Naive thymus-derived CD4-positive, alpha-beta T cell (primary cell): ENCODE measurements around the gene SUGCT. TPM values are rescaled to one million over a fixed set of nuclear protein-coding genes. Genes with fewer than 3 reads are reported as not detected.
"Not testable (repeated sequence)": the region's sequence is repeated elsewhere in the genome, so short reads cannot be mapped to it uniquely, and the experiment has no call there.

Experiments used
- ATAC-seq: fragments of 150-1000 bp; cut with Tn5 transposase; 2 replicates; pipeline ENCODE4 v1.10.0; 2021; ENCODE audit warnings: mild to moderate bottlenecking, moderate library complexity
- CTCF ChIA-PET: fragments of 350-600 bp; sonication (Branson Sonifier 250); formaldehyde crosslinking; loops from one replicate; lab custom pipeline; 2021; ENCODE audit warnings: antibody characterized with exemption; lab: Charles Lee
- POLR2A ChIA-PET: fragments of 350-600 bp; sonication (Branson Sonifier 250); formaldehyde crosslinking; loops from one replicate; lab custom pipeline; 2021; ENCODE audit warnings: antibody characterized with exemption, inconsistent platforms; lab: Charles Lee
- DNase-seq, 9 donors: peaks; one replicate each; pipeline versions ENCODE4 v3.0.0 to v3.0.0-alpha.2; 2020 to 2022; ENCODE audit warnings: mixed read lengths in 1 of 9
- H3K27ac ChIP-seq: one replicate; pipeline ENCODE4 v1.7.0; 2013; ENCODE audit warnings: mild to moderate bottlenecking, low read depth, low read length, moderate library complexity
- H3K27me3 ChIP-seq, 2 donors: one replicate each; pipeline ENCODE4 v1.7.0; 2013; ENCODE audit warnings: low read length in 2 of 2, mild to moderate bottlenecking in 2 of 2, moderate library complexity in 2 of 2; ENCODE audit not compliant: control insufficient read depth in 2 of 2, insufficient read depth in 2 of 2
- H3K36me3 ChIP-seq, 3 experiments: 1 replicate in 2 of 3; 2 replicates in 1 of 3; pipeline ENCODE4 v1.7.0; 2013; ENCODE audit warnings: low read length in 3 of 3, mild to moderate bottlenecking in 3 of 3, moderate library complexity in 1 of 3; ENCODE audit not compliant: insufficient read depth in 3 of 3, control insufficient read depth in 2 of 3
- H3K4me1 ChIP-seq, 2 donors: one replicate each; pipeline ENCODE4 v1.7.0; 2013; ENCODE audit warnings: low read length in 2 of 2, mild to moderate bottlenecking in 2 of 2, moderate library complexity in 1 of 2; ENCODE audit not compliant: control insufficient read depth in 2 of 2, insufficient read depth in 2 of 2
- H3K4me3 ChIP-seq: 2 replicates; pipeline ENCODE4 v1.7.0; 2013; ENCODE audit warnings: mild to moderate bottlenecking, low read length
- H3K9me3 ChIP-seq, 3 experiments: 1 replicate in 2 of 3; 2 replicates in 1 of 3; pipeline ENCODE4 v1.7.0; 2013; ENCODE audit warnings: low read length in 3 of 3; ENCODE audit not compliant: control insufficient read depth in 2 of 3
- H3K27ac Mint-ChIP-seq, 9 donors: one replicate each; pipeline ENCODE4 v1.8.0; 2020 to 2022; ENCODE audit warnings: mixed read lengths in 9 of 9, mild to moderate bottlenecking in 8 of 9, moderate library complexity in 5 of 9, inconsistent platforms in 2 of 9
- H3K27me3 Mint-ChIP-seq, 5 donors: one replicate each; pipeline ENCODE4 v1.8.0; 2021 to 2022; ENCODE audit warnings: mixed read lengths in 5 of 5, mild to moderate bottlenecking in 1 of 5
- H3K36me3 Mint-ChIP-seq, 5 donors: one replicate each; pipeline ENCODE4 v1.8.0; 2020 to 2022; ENCODE audit warnings: mixed read lengths in 5 of 5, mild to moderate bottlenecking in 3 of 5, inconsistent platforms in 1 of 5
- H3K4me1 Mint-ChIP-seq, 7 donors: one replicate each; pipeline ENCODE4 v1.8.0; 2020 to 2022; ENCODE audit warnings: mixed read lengths in 7 of 7, mild to moderate bottlenecking in 3 of 7, inconsistent platforms in 1 of 7
- H3K4me3 Mint-ChIP-seq, 10 donors: one replicate each; pipeline ENCODE4 v1.8.0; 2020 to 2022; ENCODE audit warnings: mild to moderate bottlenecking in 10 of 10, mixed read lengths in 10 of 10, moderate library complexity in 6 of 10, inconsistent platforms in 2 of 10
- H3K9me3 Mint-ChIP-seq, 11 donors: one replicate each; pipeline ENCODE4 v1.8.0; 2020 to 2022; ENCODE audit warnings: mixed read lengths in 11 of 11, mild to moderate bottlenecking in 4 of 11, inconsistent platforms in 1 of 11, moderate library complexity in 1 of 11
- intact Hi-C, 2 donors: fragments of 100-400 bp; cut with micrococcal nuclease; formaldehyde crosslinking; loops; one replicate each; pipeline ENCODE4 v1.15.1; 2023
- polyA plus RNA-seq, 2 donors: library from polyadenylated mRNA; unstranded; fragments of 300-500 nt; fragmentation: Illumina TruSeq; gene quantifications; one replicate each; pipeline ENCODE4 v1.2.3, GENCODE V29; 2021
- total RNA-seq, 6 experiments: library from RNA in 5 of 6; stranded (reverse) in 5 of 6; gene quantifications; 1 replicate in 5 of 6; 2 replicates in 1 of 6; pipeline ENCODE4 v1.2.3 and lab custom pipeline; 2021 to 2026

Gene SUGCT
- total and polyA plus RNA-seq, 7 experiments from 2014 or later, result 0.95 to 2.7 (median 2.2) TPM; not detected in 1

DNA sequence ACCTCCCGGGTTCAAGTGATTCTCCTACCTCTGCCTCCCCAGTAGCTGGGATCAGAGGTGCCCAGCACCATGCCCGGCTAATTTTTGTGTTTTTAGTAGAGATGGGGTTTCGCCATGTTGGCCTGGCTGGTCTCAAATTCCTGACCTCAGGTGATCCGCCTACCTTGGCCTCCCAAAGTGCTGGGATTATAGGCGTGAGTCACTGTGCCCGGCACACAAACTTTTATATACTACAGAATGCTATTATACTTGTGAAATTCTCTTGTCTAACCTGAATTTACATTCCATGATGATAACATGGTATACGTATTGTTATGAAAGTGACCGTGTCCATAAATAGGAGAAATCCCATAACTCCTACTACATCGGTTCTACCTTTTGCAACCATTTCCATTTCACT lies 17.6 kb upstream of the SUGCT start:
- ATAC-seq, CTCF ChIA-PET, H3K4me3 ChIP-seq, H3K27ac Mint-ChIP-seq, POLR2A ChIA-PET, H3K9me3 ChIP-seq, DNase-seq, H3K27ac ChIP-seq, H3K4me3 Mint-ChIP-seq, intact Hi-C loops, H3K36me3 ChIP-seq, H3K4me1 ChIP-seq, H3K27me3 Mint-ChIP-seq, H3K27me3 ChIP-seq, H3K9me3 Mint-ChIP-seq, H3K4me1 Mint-ChIP-seq: not testable (repeated sequence)
- peaks cover 0 to 21% (median 6%) of the 10 kb centered on the region in 5 donors for H3K36me3 Mint-ChIP-seq

DNA sequence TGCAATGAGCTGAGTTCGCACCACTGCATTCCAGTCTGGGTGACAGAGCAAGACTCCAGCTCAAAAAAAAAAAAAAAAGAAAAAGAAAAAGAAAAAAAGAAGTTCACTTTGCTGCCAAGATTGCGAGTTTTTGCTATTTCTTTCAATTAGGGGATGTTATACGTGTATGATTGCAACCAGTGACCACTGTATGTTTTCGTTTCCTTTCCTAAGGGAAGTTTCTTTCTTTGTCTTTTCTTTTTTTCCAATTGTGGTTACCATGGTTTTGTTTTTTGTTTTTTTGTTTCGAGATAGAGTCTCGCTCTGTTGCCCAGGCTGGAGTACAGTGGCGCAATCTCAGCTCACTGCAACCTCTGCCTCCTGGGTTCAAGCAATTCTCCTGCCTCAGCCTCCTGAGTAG lies 16.6 kb upstream of the SUGCT start:
- intact Hi-C loops, H3K4me3 Mint-ChIP-seq, POLR2A ChIA-PET, H3K9me3 ChIP-seq, H3K27ac ChIP-seq, H3K27me3 Mint-ChIP-seq, H3K9me3 Mint-ChIP-seq, H3K4me1 ChIP-seq, H3K4me1 Mint-ChIP-seq, H3K36me3 ChIP-seq, DNase-seq, CTCF ChIA-PET, ATAC-seq, H3K27me3 ChIP-seq, H3K4me3 ChIP-seq, H3K27ac Mint-ChIP-seq: not testable (repeated sequence)
- peaks cover 0 to 14% (median 0%) of the 10 kb centered on the region in 5 donors for H3K36me3 Mint-ChIP-seq

DNA sequence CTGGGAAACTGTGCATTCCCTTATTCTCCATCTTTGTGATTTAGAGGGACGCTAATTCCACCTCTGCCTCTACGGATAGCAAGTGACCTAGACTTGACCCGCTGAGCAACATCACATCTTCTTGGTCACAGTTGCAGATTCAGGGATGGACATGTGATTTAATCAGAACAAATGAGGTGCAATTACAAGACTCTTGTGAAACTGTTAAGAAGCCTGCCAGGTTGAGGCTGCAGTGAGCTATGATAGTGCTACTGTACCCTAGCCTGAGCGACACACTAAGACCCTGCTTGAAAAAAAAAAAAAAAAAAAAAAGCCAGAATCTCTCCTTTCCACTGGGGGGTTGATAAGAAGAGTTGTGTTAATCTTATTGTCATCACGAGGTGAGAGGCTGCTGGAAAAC lies 14.8 kb upstream of the SUGCT start:
- Mint-ChIP-seq H3K9me3 (no peaks in the 10 kb centered on the region), H3K36me3 (peaks cover 0 to 18% (median 5%) of the 10 kb centered on the region in 5 donors), H3K4me3 (no peak overlapping the region), H3K4me1 (peaks cover 0 to 22% (median 3%) of the 10 kb centered on the region in 7 donors), H3K27me3 (no peaks in the 10 kb centered on the region), H3K27ac (peak overlapping the region in 1 of 9 donors; percentile 62)
- ATAC-seq (no peak), DNase-seq (no peak)
- POLR2A ChIA-PET, result no interaction called here
- H3K36me3 ChIP-seq, result no peaks in the 10 kb centered on the region
- H3K4me1 ChIP-seq, result no peaks in the 10 kb centered on the region
- H3K4me3 ChIP-seq, result no peak overlapping the region
- no peaks in the 10 kb centered on the region for H3K27me3 ChIP-seq
- H3K27ac ChIP-seq, result no peak overlapping the region
- intact Hi-C loops, result no loop called here
- CTCF ChIA-PET, result no interaction called here
- no peaks in the 10 kb centered on the region for H3K9me3 ChIP-seq

DNA sequence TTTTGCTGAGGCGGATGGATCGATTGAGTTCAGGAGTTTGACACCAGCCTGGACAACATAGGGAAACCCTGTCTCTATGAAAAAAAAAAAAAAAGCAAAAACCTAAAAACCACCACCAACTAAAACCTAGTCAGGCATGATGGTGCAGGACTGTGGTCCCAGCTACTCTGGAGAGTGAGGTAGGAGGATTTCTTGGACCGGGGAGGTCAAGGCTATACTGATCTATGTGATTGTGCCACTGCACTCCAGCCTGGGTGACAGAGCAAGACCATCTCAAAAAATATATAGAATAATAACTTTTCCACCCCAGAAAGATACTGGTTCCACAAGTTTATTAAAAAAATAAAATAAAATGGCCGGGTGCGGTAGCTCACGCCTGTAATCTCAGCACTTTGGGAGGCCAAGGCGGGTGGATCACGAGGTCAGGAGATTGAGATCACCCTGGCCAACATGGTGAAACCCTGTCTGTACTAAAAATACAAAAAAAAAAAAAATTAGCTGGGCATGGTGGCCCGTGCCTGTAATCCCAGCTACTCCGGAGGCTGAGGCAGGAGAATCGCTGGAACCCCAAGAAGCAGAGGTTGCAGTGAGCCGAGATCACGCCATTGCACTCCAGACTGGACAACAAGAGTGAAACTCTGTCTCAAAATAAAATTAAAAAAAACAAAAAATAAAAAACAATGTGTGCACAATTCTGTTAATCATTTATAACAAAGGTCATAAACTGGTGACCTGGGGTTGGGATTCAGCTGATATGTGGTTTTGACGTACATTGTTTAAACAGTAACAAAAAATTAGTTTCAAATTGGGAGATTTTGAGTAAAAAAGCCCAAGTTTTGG lies 12.5 kb upstream of the SUGCT start:
- ATAC-seq, intact Hi-C loops, H3K27ac ChIP-seq, H3K36me3 ChIP-seq, H3K9me3 ChIP-seq, H3K27me3 ChIP-seq, H3K4me3 Mint-ChIP-seq, DNase-seq, H3K27me3 Mint-ChIP-seq, CTCF ChIA-PET, H3K9me3 Mint-ChIP-seq, H3K27ac Mint-ChIP-seq, H3K4me1 ChIP-seq, H3K4me3 ChIP-seq: not testable (repeated sequence)
- POLR2A ChIA-PET, result interaction anchor here (0.6 kb wide), 1 partner anchor 14 kb away, joined by 3 read pairs; no protein-coding TSS in a partner anchor
- Mint-ChIP-seq H3K36me3 (peaks cover 0 to 15% (median 5%) of the 10 kb centered on the region in 5 donors), H3K4me1 (peaks cover 0 to 23% (median 3%) of the 10 kb centered on the region in 7 donors)

DNA sequence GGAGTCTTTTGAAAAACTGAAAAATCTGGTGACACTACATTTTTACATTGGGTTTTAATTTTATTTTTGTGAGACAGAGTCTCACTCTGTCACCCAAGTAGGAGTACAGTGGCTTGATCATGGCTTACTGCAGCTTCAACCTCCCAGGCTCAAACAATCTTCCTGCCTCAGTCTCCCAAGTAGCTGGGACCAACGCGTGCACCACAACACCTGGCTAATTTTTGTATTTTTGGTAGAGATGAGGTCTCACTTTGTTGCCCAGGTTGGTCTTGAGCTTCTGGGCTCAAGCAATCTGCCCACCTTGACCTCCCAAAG lies 11.9 kb upstream of the SUGCT start:
- Histone ChIP-seq H3K27me3 (no peaks in the 10 kb centered on the region), H3K27ac (no peak overlapping the region), H3K9me3 (no peaks in the 10 kb centered on the region), H3K36me3 (no peaks in the 10 kb centered on the region), H3K4me1 (no peaks in the 10 kb centered on the region), H3K4me3 (no peak overlapping the region)
- H3K36me3 Mint-ChIP-seq, result peaks cover 0 to 15% (median 5%) of the 10 kb centered on the region in 5 donors
- H3K27me3 Mint-ChIP-seq, result no peaks in the 10 kb centered on the region
- H3K4me1 Mint-ChIP-seq, result peaks cover 0 to 27% (median 7%) of the 10 kb centered on the region in 7 donors
- no peak for DNase-seq
- peak overlapping the region in 1 of 9 donors; percentile 48 for H3K27ac Mint-ChIP-seq
- POLR2A ChIA-PET, result interaction anchor here (0.6 kb wide), 1 partner anchor 13 kb away, joined by 3 read pairs; no protein-coding TSS in a partner anchor
- no peak for ATAC-seq
- no peak overlapping the region for H3K4me3 Mint-ChIP-seq
- no peaks in the 10 kb centered on the region for H3K9me3 Mint-ChIP-seq
- CTCF ChIA-PET, result no interaction called here
- intact Hi-C loops, result no loop called here

DNA sequence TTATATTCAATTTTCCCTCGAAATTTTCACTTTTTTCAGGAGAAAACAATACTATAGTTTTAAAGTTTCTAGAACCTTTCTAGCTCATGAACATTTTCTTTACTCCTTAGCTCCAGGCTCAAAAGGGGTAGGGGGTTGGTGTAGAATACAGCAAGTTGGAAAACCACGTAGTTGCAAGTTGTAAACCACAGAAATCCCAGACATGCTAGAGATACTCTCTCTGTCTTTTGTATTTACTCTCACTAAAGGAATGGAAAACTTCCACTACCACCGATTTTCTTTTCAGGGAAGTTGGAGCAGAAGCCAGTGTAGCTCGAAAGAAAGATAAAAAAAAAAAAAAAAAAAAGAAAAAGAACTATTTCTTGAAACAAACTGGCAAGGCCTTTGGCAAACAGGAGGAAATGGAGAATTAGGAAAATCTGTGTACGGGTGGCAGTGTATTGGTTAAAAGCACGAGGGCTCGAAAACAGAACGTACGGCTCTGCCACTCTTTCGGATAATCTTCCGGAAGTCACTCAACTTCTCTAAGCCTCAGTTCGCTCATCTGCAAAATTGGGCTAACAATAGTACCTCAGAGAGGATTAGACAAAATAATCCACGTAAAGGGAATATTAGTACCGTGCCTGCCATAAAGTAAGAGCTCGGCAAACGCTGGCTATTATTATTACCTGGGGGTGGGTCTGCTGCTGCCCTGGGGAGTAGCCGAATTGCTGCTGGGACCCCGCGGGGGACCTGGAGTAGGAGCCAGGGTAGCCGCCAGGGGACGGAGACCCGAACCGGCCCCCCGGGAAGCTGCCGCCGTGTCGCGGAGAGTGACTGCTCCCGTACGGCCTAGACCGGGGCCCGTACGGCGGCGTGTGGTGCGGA lies 1.0 kb upstream of the SUGCT start:
- peaks cover 19 to 52% (median 36%) of the 10 kb centered on the region in 7 donors for H3K4me1 Mint-ChIP-seq
- peaks cover 0 to 3% (median 0%) of the 10 kb centered on the region in 11 donors for H3K9me3 Mint-ChIP-seq
- H3K36me3 Mint-ChIP-seq, result peaks cover 3 to 8% (median 4%) of the 10 kb centered on the region in 5 donors
- H3K4me3 Mint-ChIP-seq, result peak overlapping the region; percentile 86 to 99 (median 97)
- ChIA-PET CTCF (no interaction called here), POLR2A (interaction anchor here (0.6 to 3.6 kb wide), 7 partner anchors 13 to 524 kb away, joined by 3 to 37 read pairs (median 4); partner anchors contain the start of genes CDK13 and RALA)
- peak overlapping the region; percentile 87 to 98 (median 94) for H3K27ac Mint-ChIP-seq
- H3K4me1 ChIP-seq, result peaks cover 21 to 31% of the 10 kb centered on the region in 2 donors
- H3K4me3 ChIP-seq, result peak overlapping the region; percentile 100
- peak overlapping the region; percentile 92 for H3K27ac ChIP-seq
- H3K27me3 Mint-ChIP-seq, result peaks cover 0 to 14% (median 0%) of the 10 kb centered on the region in 5 donors
- peaks cover 0 to 6% (median 0%) of the 10 kb centered on the region in 3 experiments for H3K36me3 ChIP-seq
- H3K9me3 ChIP-seq, result no peaks in the 10 kb centered on the region
- ATAC-seq (peak; percentile 62), DNase-seq (peak in 1 of 9 donors; percentile 43)
- no peaks in the 10 kb centered on the region for H3K27me3 ChIP-seq
- intact Hi-C loops, result loop anchor here (1.0 to 10.0 kb wide), 11 partner anchors 51 to 1769 kb away; partner anchors contain the start of genes RALA (in 2 of the 2), VPS41 (in 2 of the 2) and YAE1 (in 2 of the 2)
